Measurements from ENCODE around the gene GPR45.

DNA sequence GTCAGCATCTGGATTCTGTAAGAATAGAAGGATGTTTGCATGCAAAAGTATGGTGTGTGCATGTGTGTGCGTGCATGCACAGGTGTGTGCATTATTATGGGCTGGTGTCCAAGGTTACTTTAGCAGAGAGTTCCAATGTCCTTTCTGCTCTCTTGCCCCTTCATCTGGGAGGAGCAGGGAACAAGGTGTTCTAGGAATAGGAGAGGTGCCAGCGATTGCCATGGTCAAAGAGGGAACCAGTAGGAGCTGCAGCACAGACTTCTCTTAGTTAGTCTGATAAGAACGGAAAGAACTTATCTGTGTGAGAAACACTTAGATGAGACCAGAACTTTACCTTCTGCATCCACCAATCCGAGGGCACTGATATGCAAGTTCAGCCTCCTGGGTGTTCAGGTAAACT lies 8.3 kb downstream of the GPR45 start:
- TF ChIP-seq POLR2AphosphoS5 (IDR thresholded peaks at IDR 0.05), result no peak
- TF ChIP-seq, protein P1, sequence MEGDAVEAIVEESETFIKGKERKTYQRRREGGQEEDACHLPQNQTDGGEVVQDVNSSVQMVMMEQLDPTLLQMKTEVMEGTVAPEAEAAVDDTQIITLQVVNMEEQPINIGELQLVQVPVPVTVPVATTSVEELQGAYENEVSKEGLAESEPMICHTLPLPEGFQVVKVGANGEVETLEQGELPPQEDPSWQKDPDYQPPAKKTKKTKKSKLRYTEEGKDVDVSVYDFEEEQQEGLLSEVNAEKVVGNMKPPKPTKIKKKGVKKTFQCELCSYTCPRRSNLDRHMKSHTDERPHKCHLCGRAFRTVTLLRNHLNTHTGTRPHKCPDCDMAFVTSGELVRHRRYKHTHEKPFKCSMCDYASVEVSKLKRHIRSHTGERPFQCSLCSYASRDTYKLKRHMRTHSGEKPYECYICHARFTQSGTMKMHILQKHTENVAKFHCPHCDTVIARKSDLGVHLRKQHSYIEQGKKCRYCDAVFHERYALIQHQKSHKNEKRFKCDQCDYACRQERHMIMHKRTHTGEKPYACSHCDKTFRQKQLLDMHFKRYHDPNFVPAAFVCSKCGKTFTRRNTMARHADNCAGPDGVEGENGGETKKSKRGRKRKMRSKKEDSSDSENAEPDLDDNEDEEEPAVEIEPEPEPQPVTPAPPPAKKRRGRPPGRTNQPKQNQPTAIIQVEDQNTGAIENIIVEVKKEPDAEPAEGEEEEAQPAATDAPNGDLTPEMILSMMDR (IDR thresholded peaks at IDR 0.05), result no peak
